ENCODE measurements around the gene CACNA1I.

The CACNA1I gene

GRCh38 chr22:39610766-39611165 is 40.2 kb downstream of the CACNA1I start:
- no peak overlapping the region for H3K27ac Mint-ChIP-seq
- peaks cover 4% of the 10 kb centered on the region in 2 donors for H3K36me3 Mint-ChIP-seq
- no peak overlapping the region for H3K4me3 Mint-ChIP-seq
- peaks cover 2 to 8% of the 10 kb centered on the region in 2 donors for H3K4me1 Mint-ChIP-seq
- H3K9me3 Mint-ChIP-seq, result peaks cover 7 to 8% of the 10 kb centered on the region in 2 donors
- peaks cover 57 to 78% of the 10 kb centered on the region in 2 donors for H3K27me3 Mint-ChIP-seq
- no peak for ATAC-seq (replicated peaks)
- no peak for DNase-seq

GRCh38 chr22:39611360-39611759 is 40.8 kb downstream of the CACNA1I start:
- Mint-ChIP-seq H3K4me3 (no peak overlapping the region), H3K27ac (no peak overlapping the region), H3K27me3 (peaks cover 58 to 78% of the 10 kb centered on the region in 2 donors), H3K9me3 (peaks cover 7 to 8% of the 10 kb centered on the region in 2 donors), H3K36me3 (peaks cover 4% of the 10 kb centered on the region in 2 donors), H3K4me1 (peaks cover 2 to 8% of the 10 kb centered on the region in 2 donors)
- ATAC-seq (replicated peaks), result no peak
- no peak for DNase-seq

- peaks cover 59 to 81% of the 10 kb centered on the region in 2 donors for H3K27me3 Mint-ChIP-seq
- peaks cover 7 to 19% of the 10 kb centered on the region in 2 donors for H3K4me1 Mint-ChIP-seq
- peaks cover 7 to 8% of the 10 kb centered on the region in 2 donors for H3K9me3 Mint-ChIP-seq
- H3K27ac Mint-ChIP-seq, result no peak overlapping the region
- H3K4me3 Mint-ChIP-seq, result no peak overlapping the region
- ATAC-seq (replicated peaks), result no peak
- peaks cover 4% of the 10 kb centered on the region in 2 donors for H3K36me3 Mint-ChIP-seq
- DNase-seq, result no peak
Observed at GRCh38 chr22:39612811-39613548, 42.4 kb downstream of the CACNA1I start.

- peaks cover 12 to 22% of the 10 kb centered on the region in 2 donors for H3K4me1 Mint-ChIP-seq
- DNase-seq (no peak), ATAC-seq (replicated peaks) (no peak)
- H3K9me3 Mint-ChIP-seq, result peaks cover 7 to 8% of the 10 kb centered on the region in 2 donors
- H3K36me3 Mint-ChIP-seq, result peaks cover 4% of the 10 kb centered on the region in 2 donors
- no peak overlapping the region for H3K4me3 Mint-ChIP-seq
- H3K27ac Mint-ChIP-seq, result no peak overlapping the region
- H3K27me3 Mint-ChIP-seq, result peaks cover 62 to 83% of the 10 kb centered on the region in 2 donors
Observed at GRCh38 chr22:39613549-39613921, 43.0 kb downstream of the CACNA1I start.

GRCh38 chr22:39614442-39614841 is 43.9 kb downstream of the CACNA1I start:
- peaks cover 7 to 8% of the 10 kb centered on the region in 2 donors for H3K9me3 Mint-ChIP-seq
- no peak overlapping the region for H3K4me3 Mint-ChIP-seq
- peaks cover 57 to 83% of the 10 kb centered on the region in 2 donors for H3K27me3 Mint-ChIP-seq
- peaks cover 12 to 22% of the 10 kb centered on the region in 2 donors for H3K4me1 Mint-ChIP-seq
- ATAC-seq (replicated peaks) (no peak), DNase-seq (no peak)
- H3K27ac Mint-ChIP-seq, result no peak overlapping the region
- peaks cover 4% of the 10 kb centered on the region in 2 donors for H3K36me3 Mint-ChIP-seq

- peaks cover 7 to 8% of the 10 kb centered on the region in 2 donors for H3K9me3 Mint-ChIP-seq
- peaks cover 4% of the 10 kb centered on the region in 2 donors for H3K36me3 Mint-ChIP-seq
- ATAC-seq (replicated peaks) (no peak), DNase-seq (no peak)
- peaks cover 55 to 81% of the 10 kb centered on the region in 2 donors for H3K27me3 Mint-ChIP-seq
- H3K4me3 Mint-ChIP-seq, result no peak overlapping the region
- peaks cover 12 to 22% of the 10 kb centered on the region in 2 donors for H3K4me1 Mint-ChIP-seq
- no peak overlapping the region for H3K27ac Mint-ChIP-seq
Observed at GRCh38 chr22:39616051-39616450, 45.5 kb downstream of the CACNA1I start.

GRCh38 chr22:39616781-39617180 is 46.2 kb downstream of the CACNA1I start:
- H3K4me1 Mint-ChIP-seq, result peaks cover 12 to 22% of the 10 kb centered on the region in 2 donors
- H3K4me3 Mint-ChIP-seq, result peak overlapping the region in 1 of 2 donors; percentile 34
- no peak overlapping the region for H3K27ac Mint-ChIP-seq
- no peak for DNase-seq
- H3K36me3 Mint-ChIP-seq, result peaks cover 2 to 3% of the 10 kb centered on the region in 2 donors
- H3K27me3 Mint-ChIP-seq, result peaks cover 54 to 77% of the 10 kb centered on the region in 2 donors
- ATAC-seq (replicated peaks), result no peak
- peaks cover 5 to 8% of the 10 kb centered on the region in 2 donors for H3K9me3 Mint-ChIP-seq

- H3K9me3 Mint-ChIP-seq, result peaks cover 3 to 8% of the 10 kb centered on the region in 2 donors
- H3K27me3 Mint-ChIP-seq, result peaks cover 51 to 74% of the 10 kb centered on the region in 2 donors
- H3K27ac Mint-ChIP-seq, result no peak overlapping the region
- peak overlapping the region in 1 of 2 donors; percentile 8 for H3K4me3 Mint-ChIP-seq
- DNase-seq, result no peak
- H3K36me3 Mint-ChIP-seq, result peaks cover 0 to 2% of the 10 kb centered on the region in 2 donors
- ATAC-seq (replicated peaks), result peak; percentile 44 to 64
- peaks cover 12 to 22% of the 10 kb centered on the region in 2 donors for H3K4me1 Mint-ChIP-seq
Observed at GRCh38 chr22:39617342-39617741, 46.8 kb downstream of the CACNA1I start.

GRCh38 chr22:39617970-39618757 is 47.6 kb downstream of the CACNA1I start:
- Mint-ChIP-seq H3K4me3 (no peak overlapping the region), H3K27me3 (peaks cover 47 to 67% of the 10 kb centered on the region in 2 donors), H3K4me1 (peaks cover 10 to 16% of the 10 kb centered on the region in 2 donors), H3K36me3 (no peaks in the 10 kb centered on the region), H3K27ac (no peak overlapping the region), H3K9me3 (peaks cover 0 to under 1% of the 10 kb centered on the region in 2 donors)
- ATAC-seq (replicated peaks) (no peak), DNase-seq (no peak)

- peaks cover 47 to 64% of the 10 kb centered on the region in 2 donors for H3K27me3 Mint-ChIP-seq
- H3K9me3 Mint-ChIP-seq, result no peaks in the 10 kb centered on the region
- H3K4me3 Mint-ChIP-seq, result no peak overlapping the region
- no peak overlapping the region for H3K27ac Mint-ChIP-seq
- ATAC-seq (replicated peaks), result no peak
- H3K4me1 Mint-ChIP-seq, result peaks cover 10 to 14% of the 10 kb centered on the region in 2 donors
- DNase-seq, result no peak
- H3K36me3 Mint-ChIP-seq, result no peaks in the 10 kb centered on the region
Observed at GRCh38 chr22:39618996-39619530, 48.5 kb downstream of the CACNA1I start.

- Mint-ChIP-seq H3K9me3 (no peaks in the 10 kb centered on the region), H3K4me1 (peaks cover 10 to 14% of the 10 kb centered on the region in 2 donors), H3K36me3 (no peaks in the 10 kb centered on the region), H3K4me3 (no peak overlapping the region), H3K27me3 (peaks cover 35 to 46% of the 10 kb centered on the region in 2 donors), H3K27ac (no peak overlapping the region)
- ATAC-seq (replicated peaks) (no peak), DNase-seq (no peak)
Observed at GRCh38 chr22:39620924-39621690, 50.6 kb downstream of the CACNA1I start.

GRCh38 chr22:39621826-39622225 is 51.3 kb downstream of the CACNA1I start:
- DNase-seq, result no peak
- Mint-ChIP-seq H3K9me3 (no peaks in the 10 kb centered on the region), H3K27me3 (peaks cover 36 to 43% of the 10 kb centered on the region in 2 donors), H3K4me3 (no peak overlapping the region), H3K36me3 (no peaks in the 10 kb centered on the region), H3K4me1 (peaks cover 8 to 13% of the 10 kb centered on the region in 2 donors), H3K27ac (no peak overlapping the region)
- ATAC-seq (replicated peaks), result no peak

GRCh38 chr22:39622881-39623367 is 52.4 kb downstream of the CACNA1I start:
- H3K27ac Mint-ChIP-seq, result no peak overlapping the region
- H3K4me3 Mint-ChIP-seq, result no peak overlapping the region
- ATAC-seq (replicated peaks), result peak; percentile 83
- peaks cover 4 to 6% of the 10 kb centered on the region in 2 donors for H3K4me1 Mint-ChIP-seq
- peaks cover 32 to 43% of the 10 kb centered on the region in 2 donors for H3K27me3 Mint-ChIP-seq
- peak; percentile 35 for DNase-seq
- H3K36me3 Mint-ChIP-seq, result no peaks in the 10 kb centered on the region
- no peaks in the 10 kb centered on the region for H3K9me3 Mint-ChIP-seq
